BLaER1 treated with 17β-estradiol and CSF1 and Interleukin-3, amounts not matched to agents 10 nM and 100 nM (cell line): ENCODE data around the gene TBC1D2B.

Experiments
- H3K27ac ChIP-seq, 11 experiments: shearing (Covaris generic); formaldehyde crosslinking; 2 replicates each; pipeline ENCODE4 v1.8.1; 2022
- H3K27me3 ChIP-seq, 11 experiments: shearing (Covaris generic); formaldehyde crosslinking; 2 replicates each; pipeline ENCODE4 v1.8.1; 2022
- H3K36me3 ChIP-seq, 11 experiments: shearing (Covaris generic); formaldehyde crosslinking; 2 replicates each; pipeline ENCODE4 v1.8.1; 2022
- H3K4me1 ChIP-seq, 10 experiments: shearing (Covaris generic); formaldehyde crosslinking; 2 replicates each; pipeline ENCODE4 v1.8.1; 2022
- H3K4me2 ChIP-seq, 11 experiments: shearing (Covaris generic); formaldehyde crosslinking; 2 replicates each; pipeline ENCODE4 v1.8.1; 2022
- H3K4me3 ChIP-seq, 10 experiments: shearing (Covaris generic); formaldehyde crosslinking; 2 replicates each; pipeline ENCODE4 v1.8.1; 2022
- H3K9ac ChIP-seq, 11 experiments: shearing (Covaris generic); formaldehyde crosslinking; 2 replicates each; pipeline ENCODE4 v1.8.1; 2022
- H3K9me3 ChIP-seq, 11 experiments: shearing (Covaris generic); formaldehyde crosslinking; replicated peaks in 1 of 11; 2 replicates each; pipeline ENCODE4 v1.8.1; 2022
- H4K20me1 ChIP-seq, 11 experiments: shearing (Covaris generic); formaldehyde crosslinking; 2 replicates each; pipeline ENCODE4 v1.8.1; 2022
- Cebpa-rat ChIP-seq, 11 experiments: shearing (Covaris generic); IDR thresholded peaks; 2 replicates each; pipeline ENCODE4 v1.8.1; 2022

The TBC1D2B gene

DNA sequence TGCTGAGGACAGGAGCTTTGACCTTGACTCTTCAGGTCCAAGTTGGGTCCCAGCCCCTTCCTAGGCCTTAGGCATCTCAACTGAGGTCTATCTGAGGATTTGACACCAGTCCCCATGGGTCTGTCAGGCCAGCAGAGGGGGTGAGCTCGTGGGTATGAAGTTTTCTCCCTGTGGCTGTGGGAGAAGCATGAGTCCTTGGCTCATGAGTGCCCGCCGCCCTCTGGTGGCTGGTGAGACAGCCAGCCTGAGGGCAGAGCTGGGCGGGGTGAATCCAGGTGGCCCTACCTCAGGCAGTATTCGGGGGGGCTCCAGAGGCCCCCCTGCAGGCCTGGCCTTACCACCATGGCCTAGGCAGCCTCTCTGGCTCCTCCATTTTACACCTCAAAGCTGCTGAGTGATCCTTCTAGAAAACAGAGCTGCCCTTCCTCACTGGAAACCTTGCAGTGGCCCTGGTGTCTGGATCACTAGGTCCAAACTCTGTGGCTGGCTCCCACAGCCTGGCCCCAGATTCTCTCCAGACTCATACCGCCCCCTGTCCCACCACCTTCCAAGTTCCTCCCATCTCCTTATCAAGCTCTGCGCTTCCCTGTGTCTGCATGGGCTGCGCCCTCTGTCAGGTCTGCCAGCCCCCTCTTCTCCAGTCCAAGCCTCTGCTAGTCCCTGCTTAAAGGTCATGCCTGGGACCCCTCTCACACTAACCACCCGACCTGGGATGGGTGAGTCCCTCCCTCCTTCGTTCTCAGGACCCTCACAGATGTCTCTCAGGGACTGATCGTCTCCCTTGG lies 31.0 kb upstream of the TBC1D2B start:
- H3K36me3 ChIP-seq, result no peaks in the 10 kb centered on the region
- no peak overlapping the region for H3K4me3 ChIP-seq
- no peak for TF ChIP-seq Cebpa-rat (IDR thresholded peaks at IDR 0.05)
- H3K27me3 ChIP-seq, result no peaks in the 10 kb centered on the region
- H3K4me2 ChIP-seq, result no peak overlapping the region
- H4K20me1 ChIP-seq, result peaks cover 0 to 17% (median 0%) of the 10 kb centered on the region in 11 experiments; a peak in 3 of 22 replicates
- peaks cover 29 to 33% (median 31%) of the 10 kb centered on the region in 10 experiments for H3K4me1 ChIP-seq
- H3K9ac ChIP-seq, result no peak overlapping the region
- H3K9me3 ChIP-seq, result no peaks in the 10 kb centered on the region
- no peak overlapping the region for H3K27ac ChIP-seq

- Histone ChIP-seq H3K4me3 (no peak overlapping the region), H3K9ac (no peak overlapping the region), H3K9me3 (no peaks in the 10 kb centered on the region), H3K36me3 (no peaks in the 10 kb centered on the region), H3K27ac (no peak overlapping the region), H4K20me1 (peaks cover 0 to 18% (median 0%) of the 10 kb centered on the region in 11 experiments; a peak in 3 of 22 replicates), H3K4me2 (no peak overlapping the region), H3K27me3 (no peaks in the 10 kb centered on the region), H3K4me1 (peaks cover 34 to 43% (median 39%) of the 10 kb centered on the region in 10 experiments)
- no peak for TF ChIP-seq Cebpa-rat (IDR thresholded peaks at IDR 0.05)
These were observed 30.0 kb upstream of the TBC1D2B start for GRCh38 chr15:78107471-78107870.

- Histone ChIP-seq H3K36me3 (no peaks in the 10 kb centered on the region), H3K27ac (no peak overlapping the region), H3K9me3 (no peaks in the 10 kb centered on the region), H3K4me3 (no peak overlapping the region), H3K4me1 (peaks cover 34 to 45% (median 40%) of the 10 kb centered on the region in 10 experiments), H3K27me3 (no peaks in the 10 kb centered on the region), H4K20me1 (peaks cover 0 to 18% (median 0%) of the 10 kb centered on the region in 11 experiments; a peak in 3 of 22 replicates), H3K4me2 (peak overlapping the region; percentile 36 to 91 (median 82)), H3K9ac (peak overlapping the region in 3 of 11 experiments; percentile 24 to 33 (median 28); a peak in 3 of 22 replicates)
- no peak for TF ChIP-seq Cebpa-rat (IDR thresholded peaks at IDR 0.05)
These were observed 28.1 kb upstream of the TBC1D2B start for GRCh38 chr15:78105476-78106241.

GRCh38 chr15:78104566-78105475 lies 27.3 kb upstream of the TBC1D2B start:
- TF ChIP-seq Cebpa-rat (IDR thresholded peaks at IDR 0.05), result no peak
- H3K36me3 ChIP-seq, result no peaks in the 10 kb centered on the region
- peaks cover 0 to 18% (median 0%) of the 10 kb centered on the region in 11 experiments; a peak in 3 of 22 replicates for H4K20me1 ChIP-seq
- H3K4me1 ChIP-seq, result peaks cover 34 to 45% (median 40%) of the 10 kb centered on the region in 10 experiments
- H3K9ac ChIP-seq, result peak overlapping the region in 3 of 11 experiments; percentile 24 to 33 (median 28); a peak in 4 of 22 replicates
- peak overlapping the region in 1 of 11 experiments; percentile 9; a peak in 1 of 22 replicates for H3K27ac ChIP-seq
- peak overlapping the region; percentile 36 to 91 (median 82) for H3K4me2 ChIP-seq
- no peaks in the 10 kb centered on the region for H3K27me3 ChIP-seq
- no peak overlapping the region for H3K4me3 ChIP-seq
- no peaks in the 10 kb centered on the region for H3K9me3 ChIP-seq

DNA sequence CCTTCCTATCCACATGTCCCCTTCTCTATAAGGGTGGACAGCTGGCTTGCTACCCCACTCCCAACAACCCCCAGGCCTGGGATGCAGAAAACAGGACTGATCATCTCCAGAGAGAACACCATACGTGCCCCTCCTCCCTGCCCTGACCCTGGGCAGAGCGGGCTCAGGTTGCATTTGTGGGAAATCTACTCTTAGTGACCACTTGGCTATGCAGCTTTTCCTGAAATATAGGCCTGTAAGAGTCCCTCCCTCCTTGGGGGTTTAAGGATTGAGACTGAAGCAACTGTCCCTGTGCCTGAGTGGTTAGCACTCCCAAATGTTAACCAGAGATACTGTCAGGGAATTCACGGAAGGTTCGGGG lies 26.6 kb upstream of the TBC1D2B start:
- H3K9ac ChIP-seq, result peak overlapping the region in 1 of 11 experiments; percentile 10; a peak in 1 of 22 replicates
- H3K27me3 ChIP-seq, result no peaks in the 10 kb centered on the region
- no peak for TF ChIP-seq Cebpa-rat (IDR thresholded peaks at IDR 0.05)
- no peaks in the 10 kb centered on the region for H3K36me3 ChIP-seq
- H3K4me3 ChIP-seq, result no peak overlapping the region
- H3K4me2 ChIP-seq, result peak overlapping the region; percentile 47 to 91 (median 82)
- H3K27ac ChIP-seq, result peak overlapping the region in 1 of 11 experiments; percentile 9; a peak in 1 of 22 replicates
- peaks cover 34 to 45% (median 40%) of the 10 kb centered on the region in 10 experiments for H3K4me1 ChIP-seq
- H4K20me1 ChIP-seq, result peaks cover 0 to 18% (median 0%) of the 10 kb centered on the region in 11 experiments; a peak in 3 of 22 replicates
- H3K9me3 ChIP-seq, result no peaks in the 10 kb centered on the region

- peaks cover 0 to 18% (median 0%) of the 10 kb centered on the region in 11 experiments; a peak in 3 of 22 replicates for H4K20me1 ChIP-seq
- no peaks in the 10 kb centered on the region for H3K27me3 ChIP-seq
- H3K9me3 ChIP-seq, result no peaks in the 10 kb centered on the region
- no peak overlapping the region for H3K4me3 ChIP-seq
- no peak for TF ChIP-seq Cebpa-rat (IDR thresholded peaks at IDR 0.05)
- no peaks in the 10 kb centered on the region for H3K36me3 ChIP-seq
- H3K4me1 ChIP-seq, result peaks cover 34 to 45% (median 40%) of the 10 kb centered on the region in 10 experiments
- peak overlapping the region in 5 of 11 experiments; percentile 2 to 34 (median 7); a peak in 5 of 22 replicates for H3K27ac ChIP-seq
- H3K9ac ChIP-seq, result peak overlapping the region in 8 of 11 experiments; percentile 5 to 55 (median 25); a peak in 9 of 22 replicates
- peak overlapping the region; percentile 47 to 91 (median 82) for H3K4me2 ChIP-seq
These were observed 26.1 kb upstream of the TBC1D2B start for GRCh38 chr15:78103406-78104118.

DNA sequence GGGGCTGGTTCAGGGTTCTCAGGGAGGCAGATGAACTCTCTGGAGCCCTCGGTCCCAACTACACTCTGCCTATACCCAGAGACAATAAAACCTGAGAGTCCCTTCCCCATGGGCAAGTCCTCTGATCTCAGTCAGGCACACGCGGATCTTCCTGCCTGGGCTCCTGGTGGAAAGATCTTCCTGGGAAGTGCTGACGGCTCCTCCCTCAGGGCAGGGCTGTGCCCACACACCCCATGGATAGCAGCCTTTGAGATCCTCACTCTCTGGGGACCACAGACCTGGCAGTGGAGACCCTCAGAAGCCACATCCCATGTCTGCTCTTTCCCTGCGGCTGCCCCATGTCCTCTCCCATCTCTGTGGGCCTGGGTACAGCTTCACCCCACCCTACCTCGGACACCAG lies 25.2 kb upstream of the TBC1D2B start:
- Histone ChIP-seq H4K20me1 (peaks cover 0 to 18% (median 0%) of the 10 kb centered on the region in 11 experiments; a peak in 3 of 22 replicates), H3K4me3 (no peak overlapping the region), H3K27ac (peak overlapping the region in 3 of 11 experiments; percentile 3 to 34 (median 9); a peak in 3 of 22 replicates), H3K9ac (peak overlapping the region in 4 of 11 experiments; percentile 11 to 55 (median 45); a peak in 3 of 22 replicates), H3K9me3 (no peaks in the 10 kb centered on the region), H3K4me1 (peaks cover 34 to 42% (median 40%) of the 10 kb centered on the region in 10 experiments), H3K4me2 (peak overlapping the region in 9 of 11 experiments; percentile 54 to 91 (median 85); a peak in 15 of 22 replicates), H3K27me3 (no peaks in the 10 kb centered on the region), H3K36me3 (no peaks in the 10 kb centered on the region)
- TF ChIP-seq Cebpa-rat (IDR thresholded peaks at IDR 0.05), result no peak
